Cardiac muscle cell (in vitro differentiated cells and primary cell): ENCODE data around the gene LPCAT1. TPM values are rescaled to one million over a fixed set of nuclear protein-coding genes. Genes with fewer than 3 reads are reported as not detected.

Experiments
- DNase-seq, 2 donors: peaks; one replicate each; pipeline versions ENCODE4 v3.0.0 to v3.0.0-alpha.2; 2010 to 2017; ENCODE audit warnings: low read depth in 1 of 2, low spot score in 1 of 2
- H3K27ac ChIP-seq: fragments of 200-600 bp; sonication (generic); 2 replicates; pipeline ENCODE4 v1.5.1; 2016
- H3K27me3 ChIP-seq: fragments of 200-600 bp; sonication (generic); 2 replicates; pipeline ENCODE4 v1.6.0; 2016; ENCODE audit warnings: control low read depth
- H3K36me3 ChIP-seq: fragments of 200-600 bp; sonication (generic); 2 replicates; pipeline ENCODE4 v1.5.1; 2016; ENCODE audit warnings: control low read depth
- H3K4me1 ChIP-seq: fragments of 200-600 bp; sonication (generic); 2 replicates; pipeline ENCODE4 v1.8.1; 2017; ENCODE audit warnings: low read depth, mild to moderate bottlenecking, mixed run types
- H3K4me3 ChIP-seq: fragments of 200-600 bp; sonication (generic); 2 replicates; pipeline ENCODE4 v1.5.1; 2016; ENCODE audit warnings: mild to moderate bottlenecking
- H3K9me3 ChIP-seq: fragments of 200-600 bp; sonication (generic); 2 replicates; pipeline ENCODE4 v1.5.1; 2017; ENCODE audit warnings: low read depth, mild to moderate bottlenecking, control low read depth
- polyA plus RNA-seq: library from polyadenylated mRNA; unstranded; fragments of >200 nt; fragmentation: Nextera tagmentation; extraction: Ambion mirVana; gene quantifications from 2 replicates; pipeline ENCODE4 v1.2.1, GENCODE V29; 2016
- total RNA-seq: library from RNA; depleted of rRNA; stranded (reverse); fragments of >200 nt; gene quantifications from 2 replicates; pipeline ENCODE4 v1.2.3, GENCODE V29; 2016
- TF ChIP-seq, protein P1 (sequence below): IDR thresholded peaks from 2 replicates; pipeline ENCODE4 v1.5.1; 2012; ENCODE audit warnings: low read depth, mild to moderate bottlenecking, low read length

Gene LPCAT1
- total and polyA plus RNA-seq, 2 experiments from 2014 or later: 48.5 to 57.3 TPM

- TF ChIP-seq, protein P1, sequence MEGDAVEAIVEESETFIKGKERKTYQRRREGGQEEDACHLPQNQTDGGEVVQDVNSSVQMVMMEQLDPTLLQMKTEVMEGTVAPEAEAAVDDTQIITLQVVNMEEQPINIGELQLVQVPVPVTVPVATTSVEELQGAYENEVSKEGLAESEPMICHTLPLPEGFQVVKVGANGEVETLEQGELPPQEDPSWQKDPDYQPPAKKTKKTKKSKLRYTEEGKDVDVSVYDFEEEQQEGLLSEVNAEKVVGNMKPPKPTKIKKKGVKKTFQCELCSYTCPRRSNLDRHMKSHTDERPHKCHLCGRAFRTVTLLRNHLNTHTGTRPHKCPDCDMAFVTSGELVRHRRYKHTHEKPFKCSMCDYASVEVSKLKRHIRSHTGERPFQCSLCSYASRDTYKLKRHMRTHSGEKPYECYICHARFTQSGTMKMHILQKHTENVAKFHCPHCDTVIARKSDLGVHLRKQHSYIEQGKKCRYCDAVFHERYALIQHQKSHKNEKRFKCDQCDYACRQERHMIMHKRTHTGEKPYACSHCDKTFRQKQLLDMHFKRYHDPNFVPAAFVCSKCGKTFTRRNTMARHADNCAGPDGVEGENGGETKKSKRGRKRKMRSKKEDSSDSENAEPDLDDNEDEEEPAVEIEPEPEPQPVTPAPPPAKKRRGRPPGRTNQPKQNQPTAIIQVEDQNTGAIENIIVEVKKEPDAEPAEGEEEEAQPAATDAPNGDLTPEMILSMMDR: no peak
- Histone ChIP-seq H3K9me3 (no peaks in the 10 kb centered on the region), H3K27ac (no peak overlapping the region), H3K4me3 (no peak overlapping the region), H3K27me3 (no peaks in the 10 kb centered on the region), H3K4me1 (no peaks in the 10 kb centered on the region), H3K36me3 (peaks cover 13% of the 10 kb centered on the region)
- no peak for DNase-seq
These were observed 38.8 kb downstream of the LPCAT1 start for GRCh38 chr5:1484730-1485578.

- no peaks in the 10 kb centered on the region for H3K4me1 ChIP-seq
- peaks cover 13% of the 10 kb centered on the region for H3K36me3 ChIP-seq
- no peaks in the 10 kb centered on the region for H3K27me3 ChIP-seq
- no peak overlapping the region for H3K4me3 ChIP-seq
- H3K9me3 ChIP-seq: no peaks in the 10 kb centered on the region
- DNase-seq: no peak
- TF ChIP-seq, protein P1: no peak
- H3K27ac ChIP-seq: no peak overlapping the region
These were observed 39.7 kb downstream of the LPCAT1 start for GRCh38 chr5:1483856-1484729.

DNA sequence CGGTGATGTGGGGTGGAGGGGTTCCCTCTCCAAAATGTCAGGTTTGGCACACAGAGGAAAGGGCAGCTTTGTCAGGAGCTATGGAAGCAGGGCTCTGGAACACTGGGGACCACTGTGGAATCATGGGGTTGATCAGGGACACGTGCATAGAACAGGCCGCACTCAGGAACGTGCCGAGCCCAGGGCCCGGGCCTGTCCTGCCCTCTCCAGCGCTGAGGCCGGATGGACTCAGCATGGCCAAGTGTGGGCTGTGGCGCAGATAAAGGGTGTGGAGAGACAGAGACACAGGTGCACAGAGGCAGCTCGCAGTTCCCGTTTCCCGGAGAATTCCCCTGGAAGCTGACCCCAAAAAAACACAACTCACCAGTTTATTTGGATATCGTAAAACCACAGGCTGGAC is 40.7 kb downstream of the LPCAT1 start:
- Histone ChIP-seq H3K36me3 (peaks cover 12% of the 10 kb centered on the region), H3K9me3 (no peaks in the 10 kb centered on the region), H3K27ac (no peak overlapping the region), H3K4me3 (no peak overlapping the region), H3K4me1 (no peaks in the 10 kb centered on the region), H3K27me3 (no peaks in the 10 kb centered on the region)
- TF ChIP-seq, protein P1: no peak
- DNase-seq: no peak

DNA sequence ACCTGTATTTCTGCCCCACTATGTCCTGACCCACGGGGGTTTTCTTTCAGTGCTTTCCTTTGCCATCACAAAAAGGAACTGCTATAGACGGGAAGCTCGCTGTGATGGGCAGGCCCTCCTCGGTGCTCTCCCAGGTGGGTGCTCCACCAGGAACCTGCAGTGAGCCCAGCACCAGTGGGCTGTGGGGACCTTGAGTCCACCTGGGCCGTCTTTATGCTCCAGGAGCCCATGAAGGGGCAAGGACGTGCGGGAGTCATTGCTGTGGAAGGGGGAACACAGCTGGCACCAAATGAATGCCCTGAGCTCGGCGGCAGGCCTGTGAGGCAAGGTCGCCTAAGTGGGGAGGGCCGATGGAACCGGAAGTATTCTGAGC is 41.8 kb downstream of the LPCAT1 start:
- TF ChIP-seq, protein P1: no peak
- Histone ChIP-seq H3K27ac (no peak overlapping the region), H3K4me1 (no peaks in the 10 kb centered on the region), H3K4me3 (no peak overlapping the region), H3K36me3 (peaks cover 4% of the 10 kb centered on the region), H3K27me3 (no peaks in the 10 kb centered on the region), H3K9me3 (no peaks in the 10 kb centered on the region)
- no peak for DNase-seq

DNA sequence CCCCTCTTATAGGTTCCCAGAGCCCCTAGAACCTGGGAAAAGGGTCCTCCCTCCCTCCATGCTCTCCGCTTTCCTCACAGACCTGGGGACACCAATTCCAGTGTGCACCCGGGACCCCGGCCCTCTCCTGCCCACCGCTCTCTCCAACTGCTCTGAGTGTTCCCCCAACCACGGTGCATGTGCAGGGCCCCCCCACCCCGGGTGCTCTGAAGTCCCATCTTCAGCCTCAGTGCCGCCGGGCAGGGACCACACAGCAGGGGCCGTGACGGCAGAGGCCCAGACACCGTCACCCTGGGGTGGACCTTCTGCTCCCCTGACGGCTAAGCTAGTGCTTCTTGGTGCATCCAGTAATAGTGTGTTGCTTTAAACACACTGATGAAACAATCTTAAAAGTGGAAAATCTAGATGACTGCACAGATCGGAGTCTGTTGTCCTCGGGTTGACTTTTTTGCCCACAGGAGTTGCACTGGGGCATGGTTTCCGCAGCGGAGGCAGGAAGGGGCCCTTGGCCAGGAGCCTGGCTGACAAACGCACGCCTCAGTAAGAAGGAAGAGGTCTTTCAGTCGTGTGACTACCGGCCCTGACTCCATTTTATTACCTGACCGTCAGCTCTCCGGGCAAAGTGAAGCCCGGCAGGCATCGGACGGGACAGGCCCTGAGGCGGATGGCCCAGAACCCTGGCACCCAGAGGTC is 42.3 kb downstream of the LPCAT1 start:
- no peaks in the 10 kb centered on the region for H3K4me1 ChIP-seq
- no peaks in the 10 kb centered on the region for H3K27me3 ChIP-seq
- H3K9me3 ChIP-seq: no peaks in the 10 kb centered on the region
- TF ChIP-seq, protein P1: no peak
- H3K27ac ChIP-seq: no peak overlapping the region
- H3K36me3 ChIP-seq: peaks cover 3% of the 10 kb centered on the region
- H3K4me3 ChIP-seq: no peak overlapping the region
- no peak for DNase-seq
